GM12878 (cell line): ENCODE measurements around the gene KHDC1L. TPM values are rescaled to one million over a fixed set of nuclear protein-coding genes. Genes with fewer than 3 reads are reported as not detected.

Experiments used
- ATAC-seq: fragments of 200-7000 bp; cut with Tn5 transposase; 3 replicates; pipeline ENCODE4 v1.9.1; 2020; ENCODE audit warnings: mild to moderate bottlenecking, moderate library complexity
- BruUV-seq: library from RNA; stranded (reverse); fragments of 400-500 nt; replicated peaks from 2 replicates; lab custom pipeline; 2021; lab: Mats Ljungman, UMichigan
- CTCF ChIA-PET: fragments of 300-600 bp; sonication (Branson Sonifier 250); formaldehyde crosslinking; extraction: SDS; loops from one replicate; lab custom pipeline; 2021; ENCODE audit warnings: inconsistent platforms; lab: Yijun Ruan, JAX
- POLR2A ChIA-PET: fragments of 350-600 bp; formaldehyde crosslinking; extraction: SDS; loops from one replicate; lab custom pipeline; 2021; ENCODE audit warnings: inconsistent platforms; lab: Charles Lee
- RAD21 ChIA-PET: fragments of 300-600 bp; sonication (Branson Sonifier 250); formaldehyde crosslinking; loops from one replicate; lab custom pipeline; 2023; ENCODE audit warnings: antibody characterized with exemption; ENCODE audit not compliant: unreplicated experiment; lab: Charles Lee
- SMC1A ChIA-PET: fragments of 300-600 bp; sonication (Branson Sonifier 250); formaldehyde crosslinking; loops from one replicate; lab custom pipeline; 2023; ENCODE audit not compliant: unreplicated experiment, uncharacterized antibody; lab: Charles Lee
- DNase-seq: peaks from one replicate; pipeline ENCODE4 v3.0.0-alpha.2; 2011; ENCODE audit warnings: low read depth, low spot score
- FAIRE-seq: peaks from 3 replicates; lab custom pipeline; 2011; peaks lifted over from hg19 to GRCh38; lab: Jason Lieb, UNC
- H2AFZ ChIP-seq: 2 replicates; pipeline ENCODE4 v1.6.0; 2011; ENCODE audit warnings: low read depth, low read length, control low read depth; ENCODE audit not compliant: control insufficient read depth
- H3K27ac ChIP-seq: 2 replicates; pipeline ENCODE4 v1.5.1; 2011; ENCODE audit warnings: control low read depth; ENCODE audit not compliant: control insufficient read depth, insufficient read depth
- H3K27me3 ChIP-seq, 2 experiments: replicated peaks in 1 of 2; 2 replicates each; pipeline versions ENCODE4 v1.6.0 to v1.6.1; 2011; ENCODE audit warnings: low read length in 1 of 2; ENCODE audit not compliant: control insufficient read depth in 2 of 2, insufficient read depth in 2 of 2
- H3K36me3 ChIP-seq, 2 experiments: 2 replicates each; pipeline ENCODE4 v1.5.1; 2011; ENCODE audit warnings: low read length in 1 of 2; ENCODE audit not compliant: control insufficient read depth in 2 of 2, insufficient read depth in 2 of 2
- H3K4me1 ChIP-seq: 2 replicates; pipeline ENCODE4 v1.6.1; 2011; ENCODE audit warnings: mild to moderate bottlenecking, low read length, moderate library complexity, mixed read lengths; ENCODE audit not compliant: control insufficient read depth, insufficient read depth
- H3K4me2 ChIP-seq: 2 replicates; pipeline ENCODE4 v1.6.0; 2011; ENCODE audit warnings: control low read depth; ENCODE audit not compliant: control insufficient read depth, insufficient read depth
- H3K4me3 ChIP-seq: fragments of 200-600 bp; sonication (generic); 2 replicates; pipeline ENCODE4 v1.5.1; 2016
- H3K79me2 ChIP-seq: 2 replicates; pipeline ENCODE4 v1.6.0; 2011; ENCODE audit warnings: low read length; ENCODE audit not compliant: control insufficient read depth, insufficient read depth
- H3K9ac ChIP-seq: 2 replicates; pipeline ENCODE4 v1.8.0; 2011; ENCODE audit warnings: low read length, control low read depth, mixed read lengths; ENCODE audit not compliant: control insufficient read depth, insufficient read depth
- H3K9me3 ChIP-seq: replicated peaks from 3 replicates; pipeline ENCODE4 v1.5.1; 2011; ENCODE audit warnings: mild to moderate bottlenecking, low read length; ENCODE audit not compliant: control insufficient read depth, insufficient read depth
- H4K20me1 ChIP-seq: 2 replicates; pipeline ENCODE4 v1.6.0; 2011; ENCODE audit not compliant: control insufficient read depth, insufficient read depth
- CEBPB ChIP-seq, 2 experiments: fragments of 150-350 bp in 1 of 2; IDR thresholded peaks; 2 replicates each; pipeline ENCODE4 v1.6.1; 2012 to 2014; ENCODE audit warnings: low read depth in 2 of 2, low read length in 2 of 2, borderline replicate concordance in 1 of 2, inconsistent platforms in 1 of 2
- CHD2 ChIP-seq: IDR thresholded peaks from 2 replicates; pipeline ENCODE4 v1.6.1; 2011; ENCODE audit warnings: low read depth, low read length, improper control_type of control experiment, borderline replicate concordance
- EGR1 ChIP-seq, 2 experiments: IDR thresholded peaks; 1 replicate in 1 of 2; 2 replicates in 1 of 2; pipeline ENCODE4 v1.6.1; 2011 to 2012; ENCODE audit warnings: low read depth in 2 of 2, low read length in 2 of 2, borderline replicate concordance in 1 of 2, mild to moderate bottlenecking in 1 of 2, moderate library complexity in 1 of 2
- FOXK2 ChIP-seq: fragments of 450-650 bp; IDR thresholded peaks from 2 replicates; pipeline ENCODE4 v1.6.1; 2017; ENCODE audit warnings: mild to moderate bottlenecking, moderate library complexity
- HSF1 ChIP-seq: fragments of 150-350 bp; IDR thresholded peaks from 2 replicates; pipeline ENCODE4 v1.6.1; 2014; ENCODE audit warnings: mild to moderate bottlenecking, low read depth, low read length
- MTA3 ChIP-seq: IDR thresholded peaks from 2 replicates; pipeline ENCODE4 v1.6.1; 2012; ENCODE audit warnings: low read length, inconsistent platforms, borderline replicate concordance
- NFYB ChIP-seq: IDR thresholded peaks from 2 replicates; pipeline ENCODE4 v1.6.1; 2011; ENCODE audit warnings: low read depth, mild to moderate bottlenecking, low read length, improper control_type of control experiment, moderate library complexity; ENCODE audit not compliant: insufficient read depth
- PML ChIP-seq: IDR thresholded peaks from 2 replicates; pipeline ENCODE4 v1.6.1; 2012; ENCODE audit warnings: low read length, inconsistent platforms
- POU2F2 ChIP-seq: IDR thresholded peaks from 3 replicates; pipeline ENCODE4 v1.6.1; 2011; ENCODE audit warnings: low read depth, mild to moderate bottlenecking, low read length, borderline replicate concordance
- RAD21 ChIP-seq: IDR thresholded peaks from 2 replicates; pipeline ENCODE4 v1.6.1; 2011; ENCODE audit warnings: mild to moderate bottlenecking, low read depth, low read length, moderate library complexity; ENCODE audit not compliant: insufficient read depth
- SMAD1 ChIP-seq: fragments of 450-650 bp; IDR thresholded peaks from 2 replicates; pipeline ENCODE4 v1.6.1; 2018; ENCODE audit warnings: mild to moderate bottlenecking, low read depth; ENCODE audit not compliant: partially characterized antibody
- YY1 ChIP-seq: IDR thresholded peaks from 2 replicates; pipeline ENCODE4 v1.6.1; 2011; ENCODE audit warnings: low read depth, mild to moderate bottlenecking, low read length
- ZNF24 ChIP-seq: fragments of 450-650 bp; IDR thresholded peaks from 2 replicates; pipeline ENCODE4 v1.6.1; 2017; ENCODE audit warnings: antibody characterized with exemption, mild to moderate bottlenecking
- ZNF622 ChIP-seq: fragments of 450-650 bp; IDR thresholded peaks from 2 replicates; pipeline ENCODE4 v1.6.1; 2017; ENCODE audit warnings: mild to moderate bottlenecking, inconsistent platforms
- WGBS: methylation state at CpG from one replicate; pipeline ENCODE4 v1.1.6; 2016; ENCODE audit warnings: low lambda C conversion rate; ENCODE audit not compliant: insufficient replicate concordance, insufficient coverage; ENCODE audit errors: missing lambda C conversion rate; 5-methylcytosine and 5-hydroxymethylcytosine counted together
- in situ Hi-C: fragments of 300-500 bp; cut with MboI; formaldehyde crosslinking; loops from 9 replicates; pipeline ENCODE4 v1.14.3; 2018; ENCODE audit warnings: mixed read lengths
- intact Hi-C: fragments of 100-400 bp; cut with micrococcal nuclease; formaldehyde crosslinking; loops from one replicate; pipeline ENCODE4 v1.14.2; 2022; ENCODE audit not compliant: unreplicated experiment
- polyA plus RNA-seq, 11 experiments: library from polyadenylated mRNA; depleted of rRNA in 4 of 11; unstranded in 6 of 11; stranded (reverse) in 5 of 11; fragments of >200 nt; fragmentation: Nextera tagmentation in 4 of 11; fragmentation: Illumina TruSeq in 1 of 11; extraction: Ambion mirVana in 4 of 11; extraction: Trizol in 1 of 11; gene quantifications; 1 replicate in 1 of 11; 2 replicates in 10 of 11; pipeline versions ENCODE4 v1.2.1 to v1.2.3, GENCODE V29; 2011 to 2016; ENCODE audit warnings: inconsistent platforms in 2 of 11, missing spikeins in 2 of 11, low read depth in 1 of 11
- total RNA-seq, 4 experiments: library from RNA; depleted of rRNA in 3 of 4; stranded (reverse); fragments of >200 nt in 3 of 4; fragmentation: Illumina TruSeq in 1 of 4; extraction: Trizol in 1 of 4; gene quantifications; 2 replicates each; pipeline versions ENCODE4 v1.2.1 to v1.2.3, GENCODE V29; 2013 to 2021

Gene KHDC1L
- total and polyA plus RNA-seq, 10 of the 15 experiments (the other 5 are each of a cell fraction or from before 2014, with no cell fraction given) = 0.12 to 0.37 (median 0.24) TPM; not detected in 4

DNA sequence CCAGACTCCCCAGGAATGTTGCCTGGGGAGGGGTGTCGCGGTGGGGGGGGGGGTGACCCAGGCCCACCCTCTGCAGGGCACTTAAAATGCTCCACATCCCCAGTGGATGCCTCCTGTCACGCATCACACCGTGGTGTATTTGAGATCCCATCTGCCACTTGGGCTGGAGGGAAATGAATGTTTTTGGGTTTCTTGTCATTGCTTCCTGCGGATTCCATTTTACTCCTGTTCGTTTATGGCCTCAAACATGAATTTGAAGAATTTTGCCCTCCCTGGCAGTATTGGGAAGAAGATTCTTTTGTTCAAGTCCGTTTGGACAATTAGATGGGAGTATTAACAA lies 38.2 kb upstream of the KHDC1L start:
- Histone ChIP-seq H2AFZ (peak overlapping the region; percentile 99), H3K79me2 (peaks cover 12% of the 10 kb centered on the region), H4K20me1 (no peaks in the 10 kb centered on the region), H3K27ac (peak overlapping the region; percentile 74), H3K36me3 (no peaks in the 10 kb centered on the region), H3K27me3 (no peaks in the 10 kb centered on the region), H3K4me1 (peaks cover 10% of the 10 kb centered on the region)
- BruUV-seq = no TSS peak
- intact Hi-C loops = no loop called here
- ATAC-seq = peak; percentile 38
- ChIA-PET POLR2A (no interaction called here), SMC1A (interaction anchor here (1.0 to 1.2 kb wide), 2 partner anchors 18 to 64 kb away, joined by 3 read pairs; no protein-coding TSS in a partner anchor), CTCF (interaction anchor here (1.1 to 1.2 kb wide), 2 partner anchors 22 to 125 kb away, joined by 3 read pairs; no protein-coding TSS in a partner anchor)
- 3% methylated on average over 7 of the region's 7 CpGs for WGBS
- no peak for TF ChIP-seq CEBPB (IDR thresholded peaks at IDR 0.05; ENCODE audit: borderline replicate concordance in 1 of 2, low read depth in 2 of 2, low read length in 2 of 2)
- no peak for TF ChIP-seq ZNF622
- TF ChIP-seq, all 136 proteins: peak for 0
- Histone ChIP-seq H3K4me3 (peak overlapping the region; percentile 99), H3K4me2 (peak overlapping the region; percentile 98), H3K9ac (peak overlapping the region; percentile 88), H3K9me3 (no peaks in the 10 kb centered on the region)
- no peak for DNase-seq
- RAD21 ChIA-PET = interaction anchor here (0.7 kb wide), 1 partner anchor 134 kb away, joined by 3 read pairs; no protein-coding TSS in a partner anchor
- FAIRE-seq = no peak
- in situ Hi-C loops = no loop called here

GRCh38 chr6:73262671-73263569 lies 37.6 kb upstream of the KHDC1L start, which contains the start of gene KHDC1:
KHDC1 (minus strand) TSS chr6:73263196; CDS start chr6:73242517, 20,679 bp downstream.
- peak within 1 kb of the TSS; percentile 88 for H3K9ac ChIP-seq
- peak within 1 kb of the TSS; percentile 98 for H3K4me2 ChIP-seq
- DNase-seq = no peak
- ChIA-PET SMC1A (interaction anchor here (1.0 to 1.4 kb wide), 2 partner anchors 18 to 64 kb away, joined by 3 to 4 read pairs; no protein-coding TSS in a partner anchor), RAD21 (no interaction called here), POLR2A (no interaction called here), CTCF (no interaction called here)
- no peak for FAIRE-seq
- 1% methylated on average over 53 of the region's 63 CpGs for WGBS
- no peaks in the 10 kb centered on the region for H3K27me3 ChIP-seq
- peak within 1 kb of the TSS; percentile 99 for H3K4me3 ChIP-seq
- intact Hi-C loops = no loop called here
- peak within 1 kb of the TSS; percentile 99 for H2AFZ ChIP-seq
- no peaks in the 10 kb centered on the region for H3K9me3 ChIP-seq
- peak within 1 kb of the TSS; percentile 74 for H3K27ac ChIP-seq
- no peaks in the 10 kb centered on the region for H4K20me1 ChIP-seq
- H3K36me3 ChIP-seq = no peaks in the 10 kb centered on the region
- peak; percentile 92 for ATAC-seq
- H3K79me2 ChIP-seq = peaks cover 12% of the 10 kb centered on the region
- in situ Hi-C loops = no loop called here
- H3K4me1 ChIP-seq = peaks cover 10% of the 10 kb centered on the region
- BruUV-seq = no TSS peak
- TF ChIP-seq NFYB = no peak
- no peak for TF ChIP-seq SMAD1
- TF ChIP-seq ZNF24 = no peak
- TF ChIP-seq PML = no peak
- no peak for TF ChIP-seq POU2F2
- TF ChIP-seq MTA3 = no peak; the same call in 1 of the 2 replicates
- TF ChIP-seq FOXK2 = no peak
- TF ChIP-seq YY1 = no peak
- TF ChIP-seq HSF1 = no peak
- 0 out of 3 replicates have a peak, but pooled peaks of 1 of the 2 experiments have one; percentile 10 for TF ChIP-seq EGR1 (IDR thresholded peaks at IDR 0.05; ENCODE audit: borderline replicate concordance in 1 of 2, low read depth in 2 of 2, low read length in 2 of 2)
- no peak for TF ChIP-seq RAD21
- no peak for TF ChIP-seq CHD2
